PC-9 (cell line): ENCODE measurements around the gene PGBD5. TPM values are rescaled to one million over a fixed set of nuclear protein-coding genes. Genes with fewer than 3 reads are reported as not detected.

Source experiments
- BruUV-seq: library from RNA; stranded (reverse); fragments of 400-500 nt; replicated peaks from 2 replicates; lab custom pipeline; 2021; lab: Mats Ljungman, UMichigan
- CTCF ChIA-PET: fragments of 300-600 bp; sonication (Branson Sonifier 250); formaldehyde crosslinking; loops from one replicate; lab custom pipeline; 2022; ENCODE audit warnings: antibody characterized with exemption; lab: Charles Lee
- POLR2A ChIA-PET: fragments of 300-600 bp; sonication (Branson Sonifier 250); formaldehyde crosslinking; loops from one replicate; lab custom pipeline; 2022; ENCODE audit warnings: antibody characterized with exemption; ENCODE audit not compliant: unreplicated experiment; lab: Charles Lee
- DNase-seq, 2 experiments: peaks; one replicate each; pipeline versions ENCODE4 v3.0.0 to v3.0.0-alpha.2; 2015 to 2022; ENCODE audit warnings: mixed read lengths in 1 of 2
- H2AFZ ChIP-seq: fragments of 200-600 bp; sonication (generic); 2 replicates; pipeline ENCODE4 v1.8.1; 2017; ENCODE audit warnings: antibody characterized with exemption
- H3F3A ChIP-seq: fragments of 200-600 bp; sonication (generic); 2 replicates; pipeline ENCODE4 v1.8.1; 2017; ENCODE audit warnings: antibody characterized with exemption, mild to moderate bottlenecking, low read depth; ENCODE audit not compliant: insufficient read depth
- H3K27ac ChIP-seq: fragments of 200-600 bp; sonication (generic); 2 replicates; pipeline ENCODE4 v1.6.1; 2016; ENCODE audit warnings: mixed run types
- H3K27me3 ChIP-seq: fragments of 200-600 bp; sonication (generic); 2 replicates; pipeline ENCODE4 v1.6.1; 2016; ENCODE audit warnings: low read depth, mixed run types; ENCODE audit not compliant: insufficient read depth
- H3K36me3 ChIP-seq: fragments of 200-600 bp; sonication (generic); 2 replicates; pipeline ENCODE4 v1.6.1; 2016; ENCODE audit warnings: low read depth, mixed run types
- H3K4me1 ChIP-seq: fragments of 200-600 bp; sonication (generic); replicated peaks from 2 replicates; pipeline ENCODE4 v1.6.1; 2016; ENCODE audit warnings: mixed run types; ENCODE audit not compliant: insufficient read depth
- H3K4me2 ChIP-seq: fragments of 200-600 bp; sonication (generic); 2 replicates; pipeline ENCODE4 v1.6.1; 2017; ENCODE audit warnings: mixed run types
- H3K4me3 ChIP-seq: fragments of 200-600 bp; sonication (generic); 2 replicates; pipeline ENCODE4 v1.6.1; 2016; ENCODE audit warnings: mixed run types
- H3K79me2 ChIP-seq: fragments of 200-600 bp; sonication (generic); 2 replicates; pipeline ENCODE4 v1.6.1; 2017; ENCODE audit warnings: low read depth, mixed run types
- H3K9me2 ChIP-seq: fragments of 200-600 bp; sonication (generic); 2 replicates; pipeline ENCODE4 v1.8.1; 2017; ENCODE audit warnings: mild to moderate bottlenecking; ENCODE audit not compliant: insufficient read depth
- H3K9me3 ChIP-seq: fragments of 200-600 bp; sonication (generic); 2 replicates; pipeline ENCODE4 v1.8.1; 2016; ENCODE audit warnings: low read depth; ENCODE audit not compliant: insufficient read depth
- H4K20me1 ChIP-seq: fragments of 200-600 bp; sonication (generic); 2 replicates; pipeline ENCODE4 v1.8.1; 2017; ENCODE audit not compliant: insufficient read depth
- CTCF ChIP-seq: fragments of 200-600 bp; sonication (generic); conservative IDR thresholded peaks from 2 replicates; pipeline ENCODE4 v1.6.1; 2017; ENCODE audit warnings: mixed run types, antibody characterized with exemption, mild to moderate bottlenecking, moderate library complexity
- EZH2 ChIP-seq: fragments of 200-600 bp; sonication (generic); IDR thresholded peaks from 2 replicates; pipeline ENCODE4 v1.8.0; 2017; ENCODE audit warnings: antibody characterized with exemption, low read depth
- intact Hi-C: fragments of 100-400 bp; cut with micrococcal nuclease; formaldehyde crosslinking; loops from one replicate; pipeline ENCODE4 v1.10.0; 2022; ENCODE audit not compliant: unreplicated experiment
- total RNA-seq: library from RNA; stranded (reverse); gene quantifications from 2 replicates; pipeline ENCODE4 v1.2.3, GENCODE V29; 2021

PGBD5 gene
- total RNA-seq, 1 experiment from 2014 or later: not detected

DNA sequence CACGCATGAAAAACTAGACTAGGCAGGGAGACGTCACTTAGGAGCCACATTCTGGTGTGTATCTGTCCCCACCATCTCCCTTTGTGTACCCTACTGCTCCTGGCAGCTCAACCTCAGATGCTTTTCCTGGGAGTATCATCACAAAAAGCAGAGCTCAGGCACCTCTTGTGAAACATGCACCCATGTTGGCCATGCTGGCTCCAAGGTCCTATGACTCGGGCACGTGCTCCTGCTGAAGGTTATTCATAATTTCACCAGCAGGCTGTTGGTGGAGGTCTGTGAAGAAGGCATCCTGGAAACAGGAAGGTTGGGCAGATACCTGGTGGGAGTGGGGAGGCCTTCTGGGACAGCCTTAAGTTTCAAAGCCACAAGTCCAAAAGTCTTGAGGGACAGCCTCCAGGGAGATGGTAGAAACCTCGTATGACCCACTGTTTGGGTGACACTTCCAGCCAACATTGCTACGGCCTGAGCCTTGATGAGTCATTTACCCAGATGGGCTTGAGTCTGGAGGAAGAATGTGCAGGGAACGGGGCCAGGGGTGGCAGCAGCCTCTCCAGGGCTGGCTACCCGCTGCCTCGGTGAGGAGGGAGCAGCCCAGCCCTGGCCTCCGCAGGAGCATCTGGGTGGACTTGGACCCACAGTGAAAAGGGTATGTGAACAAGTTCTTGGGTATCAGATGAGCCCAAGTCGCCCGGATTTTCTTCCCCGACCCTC, 75.8 kb downstream of the PGBD5 start:
- Histone ChIP-seq H3K4me3 (no peak overlapping the region), H3K4me2 (no peak overlapping the region), H3K36me3 (no peaks in the 10 kb centered on the region), H4K20me1 (no peaks in the 10 kb centered on the region), H3K27ac (no peak overlapping the region), H3K79me2 (no peaks in the 10 kb centered on the region), H3K9me2 (no peaks in the 10 kb centered on the region), H3K4me1 (no peaks in the 10 kb centered on the region), H3F3A (no peaks in the 10 kb centered on the region), H2AFZ (no peak overlapping the region), H3K27me3 (peaks cover 16% of the 10 kb centered on the region; the same call in 1 of the 2 replicates), H3K9me3 (no peaks in the 10 kb centered on the region)
- no peak for DNase-seq
- ChIA-PET CTCF (no interaction called here), POLR2A (no interaction called here)
- BruUV-seq: no TSS peak
- intact Hi-C loops: no loop called here
- no peak for TF ChIP-seq EZH2
- no peak for TF ChIP-seq CTCF

GRCh38 chr1:230349020-230349393, 77.1 kb downstream of the PGBD5 start:
- Histone ChIP-seq H3K27ac (no peak overlapping the region), H3F3A (no peaks in the 10 kb centered on the region), H3K36me3 (no peaks in the 10 kb centered on the region), H3K9me2 (no peaks in the 10 kb centered on the region), H4K20me1 (no peaks in the 10 kb centered on the region), H3K27me3 (peaks cover 29% of the 10 kb centered on the region), H3K4me1 (no peaks in the 10 kb centered on the region), H3K79me2 (no peaks in the 10 kb centered on the region), H3K9me3 (no peaks in the 10 kb centered on the region), H2AFZ (no peak overlapping the region), H3K4me2 (no peak overlapping the region), H3K4me3 (no peak overlapping the region)
- TF ChIP-seq CTCF (no peak), EZH2 (no peak)
- intact Hi-C loops: no loop called here
- BruUV-seq: no TSS peak
- POLR2A ChIA-PET: no interaction called here
- CTCF ChIA-PET: no interaction called here
- DNase-seq: no peak

- no peaks in the 10 kb centered on the region for H3K4me1 ChIP-seq
- no peak overlapping the region for H3K4me2 ChIP-seq
- ChIA-PET POLR2A (no interaction called here), CTCF (no interaction called here)
- no peak overlapping the region for H3K27ac ChIP-seq
- no peaks in the 10 kb centered on the region for H3K9me3 ChIP-seq
- TF ChIP-seq EZH2 (no peak), CTCF (no peak)
- H4K20me1 ChIP-seq: no peaks in the 10 kb centered on the region
- H3K36me3 ChIP-seq: no peaks in the 10 kb centered on the region
- H3F3A ChIP-seq: no peaks in the 10 kb centered on the region
- H3K9me2 ChIP-seq: no peaks in the 10 kb centered on the region
- peaks cover 33% of the 10 kb centered on the region for H3K27me3 ChIP-seq
- no peak for DNase-seq
- H3K79me2 ChIP-seq: no peaks in the 10 kb centered on the region
- no peak overlapping the region for H3K4me3 ChIP-seq
- H2AFZ ChIP-seq: no peak overlapping the region
- BruUV-seq: no TSS peak
- intact Hi-C loops: no loop called here
Observed at GRCh38 chr1:230348386-230349019, 77.6 kb downstream of the PGBD5 start.
